NB4 (cell line): Measurements from ENCODE around the gene MECR.

Experiments used
- POLR2A ChIP-seq: IDR thresholded peaks from 2 replicates; pipeline ENCODE4 v1.6.1; 2011; ENCODE audit warnings: mild to moderate bottlenecking; ENCODE audit not compliant: insufficient read length; ENCODE audit errors: extremely low read depth
- TF ChIP-seq, protein P1 (sequence below): IDR thresholded peaks from one replicate; pipeline ENCODE4 v1.5.1; 2012; ENCODE audit warnings: low read depth, low read length
- TF ChIP-seq, protein P2 (sequence below): IDR thresholded peaks from 2 replicates; pipeline ENCODE4 v1.6.1; 2011; ENCODE audit warnings: low read depth, low read length

DNA sequence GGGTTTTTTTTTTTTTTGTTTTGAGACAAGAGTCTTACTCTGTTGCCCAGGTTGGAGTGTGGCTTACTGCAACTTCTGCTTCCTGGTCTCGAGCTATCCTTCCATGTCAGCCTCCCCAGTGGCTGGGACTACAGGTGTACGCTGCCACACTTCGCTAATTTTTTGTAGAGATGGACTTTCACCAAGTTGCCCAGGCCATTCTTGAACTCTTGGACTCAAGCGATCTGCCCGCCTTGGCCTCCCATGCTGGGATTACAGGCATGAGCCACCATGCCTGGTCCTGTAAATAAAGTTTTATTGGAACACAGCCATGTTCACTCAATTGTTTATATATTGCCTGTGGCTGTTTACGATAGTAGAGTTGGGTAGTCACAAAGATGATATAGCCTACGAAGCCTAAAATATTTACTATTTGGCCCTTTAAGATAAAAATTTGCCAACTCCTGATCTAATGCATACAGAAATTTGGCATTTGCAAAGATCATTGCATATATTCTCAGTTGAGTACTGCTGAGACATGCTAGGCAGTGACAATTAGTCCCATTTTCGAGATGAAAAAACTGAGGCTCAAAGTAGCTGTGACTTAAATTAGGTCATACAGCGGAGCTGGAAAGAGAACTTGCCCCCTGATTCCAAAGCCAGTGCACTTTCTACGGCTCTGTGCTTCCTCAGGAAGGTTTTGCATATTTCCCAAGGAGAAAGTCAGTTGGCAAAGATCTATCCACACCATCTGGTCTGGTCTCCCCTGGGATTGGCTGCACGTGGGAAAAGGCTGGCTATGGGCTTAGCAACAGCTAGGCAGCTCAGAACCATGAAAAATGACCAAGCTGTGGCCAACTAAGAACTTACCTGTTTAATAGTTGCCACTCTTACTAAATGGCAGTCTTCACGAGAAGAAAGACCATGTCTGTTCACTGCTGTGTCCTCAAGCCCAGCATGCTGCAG is 19.4 kb downstream of the MECR start:
- TF ChIP-seq, protein P1, sequence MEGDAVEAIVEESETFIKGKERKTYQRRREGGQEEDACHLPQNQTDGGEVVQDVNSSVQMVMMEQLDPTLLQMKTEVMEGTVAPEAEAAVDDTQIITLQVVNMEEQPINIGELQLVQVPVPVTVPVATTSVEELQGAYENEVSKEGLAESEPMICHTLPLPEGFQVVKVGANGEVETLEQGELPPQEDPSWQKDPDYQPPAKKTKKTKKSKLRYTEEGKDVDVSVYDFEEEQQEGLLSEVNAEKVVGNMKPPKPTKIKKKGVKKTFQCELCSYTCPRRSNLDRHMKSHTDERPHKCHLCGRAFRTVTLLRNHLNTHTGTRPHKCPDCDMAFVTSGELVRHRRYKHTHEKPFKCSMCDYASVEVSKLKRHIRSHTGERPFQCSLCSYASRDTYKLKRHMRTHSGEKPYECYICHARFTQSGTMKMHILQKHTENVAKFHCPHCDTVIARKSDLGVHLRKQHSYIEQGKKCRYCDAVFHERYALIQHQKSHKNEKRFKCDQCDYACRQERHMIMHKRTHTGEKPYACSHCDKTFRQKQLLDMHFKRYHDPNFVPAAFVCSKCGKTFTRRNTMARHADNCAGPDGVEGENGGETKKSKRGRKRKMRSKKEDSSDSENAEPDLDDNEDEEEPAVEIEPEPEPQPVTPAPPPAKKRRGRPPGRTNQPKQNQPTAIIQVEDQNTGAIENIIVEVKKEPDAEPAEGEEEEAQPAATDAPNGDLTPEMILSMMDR, result no peak
- TF ChIP-seq POLR2A, result no peak
- TF ChIP-seq, protein P2, sequence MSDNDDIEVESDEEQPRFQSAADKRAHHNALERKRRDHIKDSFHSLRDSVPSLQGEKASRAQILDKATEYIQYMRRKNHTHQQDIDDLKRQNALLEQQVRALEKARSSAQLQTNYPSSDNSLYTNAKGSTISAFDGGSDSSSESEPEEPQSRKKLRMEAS, result no peak
